GM18508 (cell line): ENCODE results near the gene CCDC92.
"Not testable (repeated sequence)": the region's sequence is repeated elsewhere in the genome, so short reads cannot be mapped to it uniquely, and the experiment has no call there.

Source experiments
- ATAC-seq: cut with Tn5 transposase; IDR thresholded peaks from one replicate; pipeline ENCODE4 v1.9.1; 2021; ENCODE audit warnings: moderate number of reproducible peaks; ENCODE audit not compliant: insufficient read depth, unreplicated experiment

Gene CCDC92

DNA sequence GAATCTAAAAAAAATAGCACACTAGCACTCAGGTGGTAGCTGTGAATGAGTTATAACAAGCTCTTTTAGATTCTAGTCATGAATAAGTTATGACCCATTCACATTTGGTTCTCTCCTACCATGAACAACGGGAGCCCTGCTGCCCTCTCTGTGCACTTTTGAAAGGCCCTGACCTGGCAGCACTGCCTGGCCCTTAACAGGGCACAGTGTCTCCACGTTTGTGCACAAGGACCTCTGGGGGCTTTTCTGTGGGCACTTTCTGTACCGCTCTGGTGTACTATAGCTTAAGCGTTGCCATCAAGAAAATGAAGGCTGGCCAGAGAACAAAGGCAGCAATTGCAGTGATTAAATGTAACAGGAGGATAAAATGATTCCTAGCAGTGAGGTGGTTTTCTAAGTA, 21.2 kb downstream of the CCDC92 start:
- no peak for ATAC-seq

DNA sequence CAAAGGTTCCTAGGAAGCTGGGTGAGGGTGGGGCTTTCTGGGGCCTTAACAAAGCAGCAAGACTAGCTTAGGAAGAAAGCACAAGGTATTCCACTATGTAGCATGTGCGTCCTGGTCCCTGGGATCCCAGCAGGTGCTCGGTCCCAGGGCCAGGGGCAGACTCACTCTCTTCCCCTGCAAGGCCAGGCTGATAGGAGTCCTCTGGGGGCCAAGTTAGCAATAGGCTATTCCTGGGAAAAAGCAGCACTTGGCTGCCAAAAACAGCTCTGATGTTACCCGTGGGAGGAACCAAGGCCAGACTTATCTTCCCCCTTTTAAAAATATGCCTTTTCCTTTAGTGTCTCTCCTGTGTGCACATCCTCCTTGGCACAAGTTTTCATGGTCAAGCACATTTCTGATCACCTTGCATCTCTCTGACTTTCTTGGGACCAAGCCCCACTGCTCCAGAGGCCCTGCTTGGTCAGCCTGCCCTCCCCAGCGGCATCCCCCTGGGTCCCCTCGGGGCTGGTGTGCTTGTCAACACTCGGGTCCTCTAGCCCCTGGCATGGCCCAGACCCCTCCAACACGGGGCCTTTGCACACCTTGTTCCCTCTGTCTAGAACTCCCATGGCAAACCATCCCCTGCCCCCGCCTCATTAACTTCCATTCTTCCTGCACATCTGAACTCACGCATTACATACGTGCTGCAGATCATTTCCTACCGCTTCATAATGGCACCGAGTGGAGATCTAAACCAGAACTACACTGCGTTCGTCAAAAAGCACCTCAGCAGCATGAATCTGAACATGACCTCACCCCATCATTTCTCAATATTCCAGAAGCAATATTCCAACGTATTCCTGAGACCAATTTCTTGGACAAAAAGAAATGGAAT, 21.9 kb downstream of the CCDC92 start:
- no peak for ATAC-seq

GRCh38 chr12:123949770-123950165, 22.9 kb downstream of the CCDC92 start:
- ATAC-seq, result no peak

DNA sequence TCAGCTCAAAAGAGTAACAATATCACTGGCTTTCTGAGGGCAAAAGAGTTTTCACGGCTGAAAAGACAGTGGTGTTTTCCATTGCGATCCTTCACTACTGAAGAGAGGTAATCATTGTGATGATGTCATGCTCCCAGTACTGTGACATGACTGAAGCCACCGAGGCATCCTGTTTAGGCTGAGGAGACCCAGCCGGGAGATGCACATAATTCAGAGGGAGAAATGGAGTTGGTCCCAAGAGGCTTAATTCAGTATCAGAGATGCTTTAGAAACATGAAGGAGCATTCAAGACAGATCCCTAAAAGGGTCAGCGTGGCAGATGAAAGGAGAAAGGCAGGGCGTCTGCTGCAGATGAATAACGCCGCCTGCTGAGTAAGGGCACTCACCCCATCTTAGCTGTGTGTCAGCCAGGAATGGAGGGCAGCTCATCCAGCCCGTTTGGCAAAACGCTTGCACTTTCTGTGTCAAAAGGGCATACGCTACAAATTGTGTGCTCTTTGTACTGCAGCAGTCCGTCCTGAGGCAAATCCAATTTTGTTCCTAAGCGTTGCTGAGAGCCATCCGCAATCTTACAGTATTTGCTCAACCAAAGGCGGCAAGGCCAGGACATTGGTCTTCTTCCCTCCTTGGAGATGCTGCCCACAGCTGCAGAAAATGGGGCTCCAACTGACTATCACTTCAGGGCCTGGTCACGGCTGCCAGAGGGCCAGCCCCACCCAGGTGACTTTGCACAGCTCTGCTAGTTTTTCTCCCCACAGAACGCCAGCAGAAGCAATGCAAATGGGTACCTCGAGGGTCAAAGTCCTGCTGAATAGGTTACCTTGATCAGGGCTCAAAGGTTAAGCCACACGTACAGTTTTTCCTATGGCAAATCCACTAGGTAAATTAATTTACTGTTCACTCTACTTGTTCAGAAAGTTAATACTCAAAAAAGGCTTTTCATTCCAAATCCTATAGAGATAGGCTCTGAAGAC, 23.5 kb downstream of the CCDC92 start:
- ATAC-seq, result no peak

DNA sequence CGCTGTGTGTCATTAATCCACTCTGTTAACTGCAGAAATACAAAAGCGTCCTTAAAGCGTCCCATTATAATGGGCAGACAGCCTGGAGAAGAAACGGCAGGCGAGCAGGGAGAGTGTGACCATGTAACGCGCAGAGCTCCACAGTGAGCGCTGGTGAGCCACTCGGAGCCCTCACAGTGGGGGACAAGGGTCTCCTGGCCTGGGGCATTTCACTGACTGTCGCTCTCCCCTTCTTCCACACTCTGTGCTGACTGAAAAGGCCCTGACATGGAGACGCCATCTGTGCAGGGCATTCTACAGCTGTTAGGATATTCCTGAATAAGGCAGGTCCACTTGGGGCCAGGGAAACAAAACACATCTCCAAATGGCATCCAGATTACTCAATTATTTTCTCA, 24.2 kb downstream of the CCDC92 start:
- ATAC-seq, result no peak

DNA sequence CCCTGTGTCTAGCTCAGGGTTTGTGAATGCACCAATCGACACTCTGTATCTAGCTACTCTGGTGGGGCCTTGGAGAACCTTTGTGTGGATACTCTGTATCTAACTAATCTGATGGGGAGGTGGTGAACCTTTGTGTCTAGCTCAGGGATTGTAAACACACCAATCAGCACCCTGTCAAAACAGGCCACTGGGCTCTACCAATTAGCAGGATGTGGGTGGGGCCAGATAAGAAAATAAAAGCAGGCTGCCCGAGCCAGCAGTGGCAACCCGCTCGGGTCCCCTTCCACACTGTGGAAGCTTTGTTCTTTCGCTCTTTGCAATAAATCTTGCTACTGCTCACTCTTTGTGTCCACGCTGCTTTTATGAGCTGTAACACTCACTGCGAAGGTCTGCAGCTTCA, 25.1 kb downstream of the CCDC92 start:
- ATAC-seq, result not testable (repeated sequence)

GRCh38 chr12:123946516-123947505, 25.8 kb downstream of the CCDC92 start:
- not testable (repeated sequence) for ATAC-seq

DNA sequence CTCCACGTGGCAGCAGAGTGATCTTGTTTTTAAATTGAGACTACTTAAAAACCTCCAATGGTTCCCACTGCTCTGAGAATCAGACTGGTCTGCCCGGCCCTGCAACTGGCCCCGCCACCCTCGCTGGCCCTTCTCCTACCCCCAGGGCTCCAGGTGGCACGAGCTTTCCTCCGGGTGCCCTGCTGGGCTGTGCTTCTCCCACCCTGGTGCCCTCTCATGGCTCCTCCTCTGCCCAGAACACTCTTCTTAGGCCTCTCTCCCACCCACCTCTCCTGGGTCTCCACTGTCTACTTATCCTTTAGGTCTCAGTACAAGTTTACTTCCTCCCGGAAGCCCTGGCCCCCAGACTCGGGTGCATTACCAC, 26.5 kb downstream of the CCDC92 start:
- no peak for ATAC-seq

GRCh38 chr12:123945287-123946151, 27.1 kb downstream of the CCDC92 start:
- no peak for ATAC-seq

- no peak for ATAC-seq
Measured at GRCh38 chr12:123944696-123945095, 27.9 kb downstream of the CCDC92 start.

- ATAC-seq, result no peak
Measured at GRCh38 chr12:123943816-123944215, 28.8 kb downstream of the CCDC92 start.

DNA sequence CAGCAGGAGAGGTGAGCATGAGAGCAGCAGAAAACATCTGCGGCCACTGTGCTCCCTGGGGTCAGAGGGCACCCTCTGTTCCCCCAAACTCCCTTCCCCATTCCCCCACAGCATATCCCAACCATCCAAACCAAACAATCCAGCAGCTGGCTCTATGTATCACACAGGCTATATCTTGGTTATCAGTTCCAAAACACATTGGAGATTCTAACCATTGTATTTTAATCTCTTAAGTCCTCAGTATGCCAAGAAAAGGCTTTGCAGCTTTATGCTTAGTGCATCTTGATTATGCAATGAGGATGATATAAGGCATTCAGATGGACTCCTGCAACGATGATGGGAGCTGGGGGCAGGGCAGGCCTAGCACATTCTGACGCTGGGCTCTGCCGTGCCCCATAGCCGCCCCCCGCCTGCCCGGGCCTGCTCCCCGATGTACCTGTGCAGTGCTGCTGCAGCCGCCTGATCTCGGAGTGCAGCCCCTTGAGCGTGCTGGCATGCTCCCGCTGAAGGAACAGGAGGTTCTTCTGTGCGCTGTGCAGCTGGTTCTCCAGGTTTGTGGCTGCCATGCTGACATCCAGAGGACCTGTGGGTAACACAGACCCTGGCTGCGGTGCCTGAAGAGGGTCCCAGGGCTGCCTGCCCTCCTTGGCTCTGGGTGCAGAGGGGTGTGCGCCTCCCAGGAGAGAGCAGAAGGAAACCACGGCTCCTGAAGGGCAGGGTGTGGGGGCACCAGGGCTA, 29.6 kb downstream of the CCDC92 start:
- ATAC-seq, result no peak

DNA sequence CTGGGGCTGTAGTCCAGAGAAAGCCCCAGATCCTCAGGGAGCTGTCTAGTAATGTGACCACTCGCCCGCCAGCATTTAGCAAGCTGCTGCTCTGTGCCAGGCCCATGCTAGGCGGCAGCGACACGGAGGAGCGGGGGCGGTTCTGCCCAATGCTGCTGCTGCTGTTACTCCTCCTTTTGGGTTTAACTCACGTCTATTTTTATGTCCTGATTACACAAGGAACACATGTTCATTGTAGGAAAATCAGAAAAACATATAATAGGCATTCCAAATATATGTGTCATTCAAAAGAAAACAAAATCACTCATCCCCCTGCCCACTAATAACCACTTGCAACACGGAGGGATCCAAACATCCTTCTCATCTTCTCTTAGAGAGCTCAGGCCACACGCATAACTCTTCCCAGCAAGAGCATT, 30.4 kb downstream of the CCDC92 start:
- no peak for ATAC-seq

- no peak for ATAC-seq
Measured at GRCh38 chr12:123941624-123942237, 30.9 kb downstream of the CCDC92 start.

- no peak for ATAC-seq
Measured at GRCh38 chr12:123941000-123941399, 31.6 kb downstream of the CCDC92 start.

DNA sequence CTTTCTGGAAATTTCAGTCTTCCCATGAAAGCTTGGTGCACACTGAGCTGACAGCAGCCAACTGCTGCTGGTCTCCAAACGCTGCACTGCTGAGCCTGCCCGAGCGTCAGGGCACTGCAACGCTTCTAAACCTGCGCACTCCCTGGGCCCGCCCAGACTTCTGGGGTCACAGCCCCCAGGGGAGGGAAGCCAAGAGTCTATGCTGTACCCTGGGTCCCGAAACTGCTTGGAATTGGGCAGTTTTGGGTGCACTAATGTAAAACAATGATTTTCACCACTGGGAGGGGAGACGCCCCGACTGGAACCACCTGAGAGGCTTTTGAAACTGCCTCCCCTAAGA, 32.0 kb downstream of the CCDC92 start:
- ATAC-seq, result no peak

DNA sequence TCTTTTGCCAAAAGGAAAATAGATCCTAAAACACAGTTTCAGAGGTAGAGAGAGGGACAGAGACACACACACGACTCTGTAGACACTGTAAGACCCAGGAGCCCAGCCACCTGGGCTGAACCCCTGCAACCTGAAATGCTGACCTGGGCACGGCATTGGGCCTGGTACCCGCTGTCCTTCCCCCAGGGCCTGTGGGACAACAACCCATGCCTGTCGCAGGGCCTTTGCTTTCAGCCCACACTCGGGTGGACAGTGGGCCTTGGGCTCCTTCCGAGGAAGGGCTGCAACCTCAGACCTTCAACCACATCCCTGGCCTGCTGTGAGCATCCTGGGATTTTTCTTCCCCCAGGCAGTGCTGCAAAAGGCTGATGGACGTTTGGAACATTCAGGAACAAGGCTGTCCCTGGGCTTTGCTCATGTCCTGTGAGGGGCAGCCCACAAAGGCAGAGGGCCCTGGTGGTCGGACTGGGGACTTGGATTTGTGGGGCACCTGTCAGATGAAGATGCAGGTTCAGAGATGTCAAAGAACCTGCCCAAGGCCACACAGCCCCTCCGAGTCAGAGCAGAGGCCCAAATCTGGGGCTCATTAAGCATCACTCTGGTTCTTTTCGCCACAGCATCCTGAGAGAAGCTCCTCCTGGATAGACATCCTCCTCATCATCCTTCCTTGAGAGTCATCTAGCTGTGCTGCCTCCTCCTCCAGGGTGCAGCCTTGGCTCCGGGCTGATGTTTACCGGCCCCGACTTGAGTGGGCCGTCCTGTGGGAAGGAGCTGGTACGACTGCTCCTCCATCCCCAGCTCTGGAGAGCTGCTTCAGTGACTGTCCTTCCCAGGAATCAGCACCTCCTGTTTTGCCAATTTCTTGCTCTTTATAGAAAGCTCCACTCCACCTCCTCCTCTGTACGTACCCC, 32.7 kb downstream of the CCDC92 start:
- ATAC-seq, result no peak
